HG03342 (cell line): Measurements from ENCODE around the gene FGD5.

Experiments used
- ATAC-seq: cut with Tn5 transposase; IDR thresholded peaks from one replicate; pipeline ENCODE4 v1.9.1; 2021; ENCODE audit warnings: mild to moderate bottlenecking, moderate library complexity; ENCODE audit not compliant: unreplicated experiment

The FGD5 gene

GRCh38 chr3:14823910-14824629 is 5.3 kb downstream of the FGD5 start:
- no peak for ATAC-seq

- no peak for ATAC-seq
Measured at GRCh38 chr3:14824646-14825045, 5.9 kb downstream of the FGD5 start.

- ATAC-seq, result no peak
Measured at GRCh38 chr3:14826069-14826468, 7.3 kb downstream of the FGD5 start.

GRCh38 chr3:14827776-14828175 is 9.0 kb downstream of the FGD5 start:
- no peak for ATAC-seq

- ATAC-seq, result no peak
Measured at GRCh38 chr3:14829811-14830210, 11.0 kb downstream of the FGD5 start.

- ATAC-seq, result no peak
Measured at GRCh38 chr3:14831916-14832450, 13.2 kb downstream of the FGD5 start.

- ATAC-seq, result no peak
Measured at GRCh38 chr3:14832975-14833722, 14.4 kb downstream of the FGD5 start.

- no peak for ATAC-seq
Measured at GRCh38 chr3:14834121-14834520, 15.4 kb downstream of the FGD5 start.

GRCh38 chr3:14834807-14835466 is 16.2 kb downstream of the FGD5 start:
- ATAC-seq, result no peak

- ATAC-seq, result no peak
Measured at GRCh38 chr3:14836049-14836468, 17.3 kb downstream of the FGD5 start.

GRCh38 chr3:14837186-14837877 is 18.6 kb downstream of the FGD5 start:
- ATAC-seq, result no peak

GRCh38 chr3:14837878-14838258 is 19.1 kb downstream of the FGD5 start:
- ATAC-seq, result no peak

GRCh38 chr3:14839236-14839635 is 20.5 kb downstream of the FGD5 start:
- no peak for ATAC-seq

- no peak for ATAC-seq
Measured at GRCh38 chr3:14841836-14842235, 23.1 kb downstream of the FGD5 start.

- ATAC-seq, result no peak
Measured at GRCh38 chr3:14842277-14842676, 23.5 kb downstream of the FGD5 start.

GRCh38 chr3:14843321-14843720 is 24.6 kb downstream of the FGD5 start:
- no peak for ATAC-seq

GRCh38 chr3:14844386-14845170 is 25.8 kb downstream of the FGD5 start:
- ATAC-seq, result no peak

GRCh38 chr3:14845180-14845579 is 26.4 kb downstream of the FGD5 start:
- ATAC-seq, result no peak

GRCh38 chr3:14845826-14846225 is 27.1 kb downstream of the FGD5 start:
- ATAC-seq, result no peak

- no peak for ATAC-seq
Measured at GRCh38 chr3:14846226-14846880, 27.6 kb downstream of the FGD5 start.
